Activated CD4-positive, CD25-positive, alpha-beta regulatory T cell treated with anti-CD3 and anti-CD28 coated beads, Interleukin-2, amount 50 U/mL, for 16 hours (primary cell): ENCODE results near the gene RALBP1.
"Not testable (repeated sequence)": the region's sequence is repeated elsewhere in the genome, so short reads cannot be mapped to it uniquely, and the experiment has no call there.

Source experiments
- DNase-seq: peaks from one replicate; pipeline ENCODE4 v3.0.0-alpha.2; 2020; ENCODE audit warnings: low read depth, low spot score

RALBP1 gene

DNA sequence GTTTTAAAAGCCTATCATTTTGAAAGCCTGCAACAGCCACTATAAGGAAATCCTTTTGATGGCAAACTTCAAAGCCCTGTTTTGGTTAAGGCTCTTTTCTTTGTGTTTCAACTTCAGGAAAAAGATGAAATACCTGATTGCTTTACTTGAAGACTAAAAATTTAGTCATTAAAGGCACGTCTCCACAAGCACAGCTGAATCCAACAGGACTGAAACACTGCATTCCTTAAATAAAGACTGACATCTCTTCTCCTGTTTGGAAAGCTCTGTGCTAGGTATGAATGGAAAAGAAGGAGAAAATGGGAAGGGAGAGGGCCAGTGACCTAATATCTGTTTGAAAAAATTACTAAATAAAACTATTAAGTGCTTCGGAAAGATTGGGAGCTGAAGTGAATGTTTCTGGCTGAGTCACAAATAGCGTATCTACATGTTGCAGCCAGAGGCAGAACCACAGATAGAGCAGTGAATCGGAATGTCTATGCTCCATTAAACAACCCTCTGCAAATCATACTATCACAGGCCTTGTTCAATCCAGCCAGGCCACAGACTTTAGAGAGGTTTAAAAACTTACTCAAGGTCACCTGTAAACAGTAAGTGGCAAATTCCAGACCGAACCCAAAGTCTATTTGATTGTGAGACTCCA is 21.1 kb upstream of the RALBP1 start:
- no peak for DNase-seq

DNA sequence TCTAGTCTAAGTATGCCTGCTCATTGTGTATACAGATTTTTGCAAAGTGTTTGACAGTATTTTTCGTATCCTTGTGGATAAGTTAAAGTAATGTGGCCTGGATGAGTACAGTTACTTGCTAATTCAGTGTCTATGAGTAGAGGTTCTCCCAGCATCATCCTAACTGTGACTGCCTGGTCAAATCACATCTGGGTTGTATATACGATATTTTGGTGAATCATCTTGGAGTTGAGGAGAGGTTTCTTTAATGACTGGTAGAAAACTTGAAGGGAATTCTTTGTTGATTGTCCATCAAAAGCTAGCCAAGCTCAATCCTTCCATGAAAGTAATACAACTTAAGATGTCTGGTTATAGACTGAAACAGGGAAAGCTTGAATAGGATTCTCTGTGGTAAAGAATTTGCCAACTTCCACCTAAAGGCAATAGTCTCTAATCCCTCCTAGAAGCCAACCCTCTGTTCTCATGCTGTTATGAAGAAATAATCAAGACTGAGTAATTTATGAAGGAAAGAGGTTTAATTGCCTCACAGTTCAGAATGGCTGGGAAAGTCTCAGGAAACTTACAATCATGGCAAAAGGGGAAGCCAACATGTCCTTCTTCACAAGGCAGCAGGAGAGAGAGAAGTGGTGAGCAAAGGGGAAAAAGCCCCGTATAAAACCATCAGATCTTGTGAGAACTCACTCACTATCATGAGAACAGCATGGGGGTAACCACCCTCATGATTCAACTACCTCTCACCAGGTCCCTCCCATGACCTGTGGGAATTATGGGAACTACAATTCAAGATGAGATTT is 19.4 kb upstream of the RALBP1 start:
- DNase-seq, result no peak

DNA sequence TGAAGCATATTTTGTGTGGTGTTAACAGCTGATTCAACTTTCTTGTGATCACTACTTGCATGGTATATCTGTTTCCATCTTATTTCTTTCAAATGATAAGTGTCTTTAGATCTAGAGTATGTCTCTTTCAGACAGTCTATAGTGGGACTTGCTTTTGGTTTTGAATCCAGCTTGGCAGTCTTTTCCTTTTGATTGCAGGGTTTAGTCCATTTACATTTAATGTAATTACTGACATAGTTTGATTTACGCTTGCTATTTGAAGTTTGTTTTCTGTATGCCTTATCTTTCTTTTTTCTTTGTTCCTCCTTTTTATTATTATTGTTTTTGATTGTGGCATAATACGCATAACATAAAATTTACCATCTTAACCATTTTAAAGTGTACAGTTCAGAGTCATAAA is 9.2 kb upstream of the RALBP1 start:
- no peak for DNase-seq

DNA sequence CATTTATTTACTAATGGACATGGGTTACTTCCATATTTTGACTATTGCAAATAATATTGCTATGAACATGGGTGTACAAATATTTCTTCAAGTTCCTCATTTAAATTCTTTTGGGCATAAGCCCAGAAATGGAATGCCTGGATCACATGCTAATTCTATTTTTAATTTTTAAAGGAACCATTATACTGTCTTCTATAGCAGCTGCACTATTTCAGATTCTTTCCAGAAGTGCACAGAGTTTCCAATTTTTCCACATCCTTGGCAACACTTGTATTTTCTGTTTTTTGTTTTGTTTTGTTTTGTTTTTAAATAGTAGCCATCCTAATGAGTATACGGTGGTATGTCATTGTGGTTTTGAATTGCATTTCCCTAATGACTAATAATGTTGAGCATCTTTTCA is 8.5 kb upstream of the RALBP1 start:
- DNase-seq, result no peak

DNA sequence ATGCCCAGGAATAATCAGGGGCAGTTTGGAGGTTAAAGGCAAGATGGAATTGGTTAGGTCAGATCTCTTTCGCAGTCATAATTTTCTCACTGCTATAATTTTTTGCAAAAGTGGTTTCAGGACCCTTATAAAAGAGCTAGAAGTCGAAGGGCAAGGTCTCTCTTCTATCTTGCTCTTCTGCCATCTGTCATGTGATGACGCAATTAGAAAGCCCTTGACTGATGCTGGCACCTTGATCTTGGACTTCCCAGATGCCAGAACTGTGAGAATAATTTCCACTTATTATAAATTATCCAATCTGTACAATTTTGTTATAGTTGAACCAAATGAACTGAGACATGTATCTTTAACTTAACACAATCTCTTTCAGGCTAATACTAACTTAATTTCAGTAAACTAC is 6.3 kb upstream of the RALBP1 start:
- DNase-seq, result no peak

DNA sequence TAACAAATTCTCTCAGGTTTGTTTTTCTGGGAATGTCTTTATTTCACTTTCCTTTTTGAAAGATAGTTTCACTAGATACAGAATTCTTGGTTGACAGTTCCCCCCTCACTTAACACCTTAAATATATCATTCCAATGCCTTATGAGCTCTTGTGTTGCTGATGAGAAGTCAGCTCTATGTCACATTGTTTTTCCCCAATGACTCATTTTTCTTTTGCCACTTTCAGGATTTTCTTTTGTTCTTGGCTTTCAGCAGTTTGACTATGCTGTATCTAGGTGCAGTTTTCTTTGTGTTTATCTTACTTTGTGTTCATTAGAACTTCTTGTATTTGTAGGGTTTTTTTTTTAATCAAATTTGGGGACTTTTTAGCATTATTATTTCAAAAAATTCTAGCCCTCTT is 5.6 kb upstream of the RALBP1 start:
- no peak for DNase-seq

DNA sequence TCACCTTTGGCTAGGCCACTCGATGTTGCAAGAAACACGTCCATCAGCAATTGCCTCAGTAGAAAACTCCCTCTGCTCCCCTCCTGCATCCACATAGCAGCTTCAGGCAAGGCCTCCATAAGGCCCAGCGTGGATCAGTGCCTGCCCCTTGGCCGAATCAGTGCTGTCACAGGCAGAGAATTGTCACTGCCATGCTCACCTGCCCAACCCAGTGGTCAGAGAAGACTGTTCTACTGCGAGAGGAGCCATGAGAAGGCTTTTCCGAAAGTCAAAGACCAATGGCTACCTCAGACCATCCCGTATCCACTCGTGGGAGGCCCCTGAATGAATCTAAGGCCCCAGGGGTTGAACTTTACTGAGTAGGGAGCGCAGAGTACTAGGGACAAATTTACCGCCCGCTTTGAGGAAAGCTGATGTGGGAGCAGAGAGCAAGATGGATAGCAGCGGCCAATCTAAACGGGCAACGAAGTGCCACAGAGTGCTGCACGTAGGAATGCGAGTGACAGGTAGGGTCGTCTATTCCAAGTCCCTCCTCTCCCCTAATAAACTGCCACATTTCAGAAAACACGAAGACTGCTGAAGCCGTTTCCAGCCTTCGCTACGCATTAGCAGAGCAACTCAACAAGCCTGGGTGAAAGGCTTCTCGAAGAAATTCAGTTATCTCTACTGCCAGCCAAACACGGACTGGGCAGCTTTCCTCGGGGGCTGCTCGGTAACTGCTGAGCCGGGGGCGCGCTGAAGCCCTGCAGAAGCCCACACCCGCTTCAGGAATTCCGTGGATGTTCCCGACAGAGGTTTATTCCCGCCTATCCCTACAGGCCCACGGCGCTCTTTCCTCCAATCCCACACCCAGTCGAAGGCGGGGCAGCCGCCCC is 968 bp upstream of the RALBP1 start:
- DNase-seq, result no peak

DNA sequence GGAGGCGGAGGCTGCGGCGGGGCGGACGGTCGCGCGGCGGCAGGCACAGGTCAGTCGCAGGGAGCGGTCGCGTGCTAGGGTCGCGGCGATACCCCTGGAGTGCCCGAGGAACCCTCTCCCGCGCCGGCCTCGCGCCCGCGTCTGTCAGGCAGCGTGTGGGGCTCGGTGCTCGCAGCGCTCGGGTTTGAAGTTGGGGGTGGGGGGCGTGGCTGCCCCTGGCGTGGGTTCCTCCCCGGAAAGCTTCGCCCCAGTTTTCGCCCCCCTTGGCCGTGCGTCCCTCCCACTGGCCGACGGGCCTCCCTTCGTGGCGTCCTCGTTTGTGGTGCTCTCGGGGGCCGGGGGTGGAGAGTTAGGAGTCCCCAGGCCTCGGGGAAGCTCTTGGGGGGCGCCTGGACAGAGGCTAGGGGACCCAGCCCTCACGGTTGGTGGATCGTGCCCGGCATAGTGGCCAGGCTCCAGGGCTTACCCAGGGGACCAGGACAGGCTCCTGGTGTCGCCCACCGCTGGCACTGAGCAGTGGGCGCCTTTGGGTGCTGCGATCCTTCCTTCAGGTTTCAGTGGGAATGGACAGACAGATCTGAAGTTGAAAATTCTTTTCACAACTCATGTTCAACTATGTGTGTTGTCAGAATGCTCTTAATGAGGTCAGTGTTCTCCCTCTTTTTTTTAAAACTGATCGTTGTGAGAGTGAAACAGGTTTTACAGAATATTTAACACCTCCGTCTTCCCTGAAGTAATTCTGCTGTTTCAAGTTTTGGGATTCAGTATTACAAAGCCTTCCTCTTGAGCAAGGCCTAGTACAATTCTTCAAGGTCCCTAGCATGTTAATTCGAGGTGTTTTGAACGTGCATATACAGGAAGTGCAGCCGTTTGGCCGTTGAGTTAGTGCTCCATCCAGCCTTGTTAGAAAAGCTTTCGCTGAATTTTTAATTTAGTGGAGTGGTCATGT is 604 bp downstream of the RALBP1 start:
- peak; percentile 20 for DNase-seq

DNA sequence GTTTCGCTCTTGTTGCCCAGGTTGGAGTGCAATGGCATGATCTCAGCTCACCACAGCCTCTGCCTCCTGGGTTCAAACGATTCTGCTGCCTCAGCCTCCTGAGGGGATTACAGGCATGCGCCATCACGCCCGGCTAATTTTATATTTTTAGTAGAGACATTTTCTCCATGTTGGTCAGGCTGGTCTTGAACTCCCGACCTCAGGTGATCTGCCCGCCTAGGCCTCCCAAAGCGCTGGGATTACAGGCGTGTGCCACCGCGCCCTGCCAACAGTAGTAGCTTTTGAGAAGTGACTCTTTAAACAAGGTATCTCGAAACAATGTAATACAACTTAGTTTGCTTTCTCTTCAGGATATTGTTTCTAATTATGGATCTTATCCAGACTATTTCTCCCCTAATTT is 1.6 kb downstream of the RALBP1 start:
- not testable (repeated sequence) for DNase-seq

DNA sequence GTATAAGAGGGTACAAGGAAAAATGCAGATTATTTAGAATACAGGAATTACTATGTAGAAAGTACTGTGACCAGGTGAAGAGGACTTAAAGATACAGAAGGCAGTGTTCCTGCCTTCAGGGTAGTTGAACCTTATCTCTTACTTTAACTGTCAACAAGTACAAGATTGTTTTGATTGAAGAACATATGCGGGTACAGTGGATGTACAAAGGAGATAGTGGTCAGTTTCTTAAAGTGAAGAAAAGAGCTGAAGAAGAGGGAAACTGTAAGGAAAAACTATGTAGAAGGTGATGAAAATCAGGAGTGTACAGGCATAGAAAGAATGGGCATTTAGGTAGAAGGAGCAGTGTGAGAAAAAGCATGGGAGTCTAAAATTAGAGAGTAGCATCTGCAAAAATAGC is 2.2 kb downstream of the RALBP1 start:
- no peak for DNase-seq

DNA sequence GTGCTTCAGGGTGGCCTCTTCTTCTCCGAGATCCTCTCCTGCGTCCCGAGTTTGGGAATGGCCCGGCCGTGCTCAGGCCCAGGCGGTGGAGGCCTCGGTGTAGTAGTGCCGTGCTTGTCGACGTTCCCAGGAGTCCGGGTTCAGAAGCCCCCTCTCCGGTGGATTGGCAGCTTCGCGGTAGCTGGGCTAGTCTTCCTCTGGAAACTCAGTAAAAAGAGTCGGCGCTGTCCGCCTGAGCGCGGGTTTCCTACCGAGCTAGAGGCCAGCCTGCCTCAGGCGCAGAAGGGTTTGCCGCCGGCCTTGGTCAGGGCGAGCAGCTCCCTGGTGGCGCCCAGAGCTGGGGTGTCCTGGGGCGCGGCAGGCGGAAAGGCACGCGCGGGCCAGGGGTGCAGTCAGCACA is 3.2 kb downstream of the RALBP1 start:
- no peak for DNase-seq

DNA sequence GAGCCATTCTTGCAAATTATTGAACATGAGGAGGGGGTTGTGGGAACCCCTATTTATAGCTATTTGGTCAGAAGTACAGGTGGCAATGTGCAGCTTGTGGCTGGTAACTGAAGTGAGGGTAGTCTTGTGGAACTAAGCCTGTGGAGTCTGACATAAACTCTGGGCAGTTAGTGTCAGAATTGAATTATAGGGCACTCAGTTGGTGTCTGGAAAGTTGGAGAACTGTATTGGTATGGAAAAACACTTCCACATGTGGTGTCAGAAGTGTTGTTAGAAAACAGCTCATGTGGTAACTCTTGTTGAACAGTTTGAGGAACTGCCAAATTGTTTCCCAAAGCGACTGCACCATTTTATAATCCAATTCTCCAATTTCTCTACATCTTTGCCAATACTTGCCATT is 7.5 kb downstream of the RALBP1 start:
- DNase-seq, result no peak

DNA sequence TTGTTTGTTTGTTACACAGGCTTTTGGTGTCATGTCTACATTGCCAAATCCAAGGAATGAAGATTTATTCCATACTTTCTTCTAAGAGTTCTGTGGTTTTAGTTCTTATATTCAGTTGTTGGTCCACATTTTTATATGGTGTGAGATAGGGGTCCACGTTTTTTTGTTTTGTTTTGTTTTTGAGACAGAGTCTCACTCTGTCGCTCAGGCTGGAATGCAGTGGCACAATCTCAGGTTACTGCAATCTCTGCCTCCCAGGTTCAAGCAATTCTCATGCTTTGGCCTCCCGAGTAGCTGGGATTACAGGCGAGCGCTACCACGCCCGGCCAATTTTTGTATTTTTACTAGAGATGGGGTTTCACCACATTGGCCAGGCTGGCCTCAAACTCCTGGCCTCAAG is 8.2 kb downstream of the RALBP1 start:
- DNase-seq, result no peak

DNA sequence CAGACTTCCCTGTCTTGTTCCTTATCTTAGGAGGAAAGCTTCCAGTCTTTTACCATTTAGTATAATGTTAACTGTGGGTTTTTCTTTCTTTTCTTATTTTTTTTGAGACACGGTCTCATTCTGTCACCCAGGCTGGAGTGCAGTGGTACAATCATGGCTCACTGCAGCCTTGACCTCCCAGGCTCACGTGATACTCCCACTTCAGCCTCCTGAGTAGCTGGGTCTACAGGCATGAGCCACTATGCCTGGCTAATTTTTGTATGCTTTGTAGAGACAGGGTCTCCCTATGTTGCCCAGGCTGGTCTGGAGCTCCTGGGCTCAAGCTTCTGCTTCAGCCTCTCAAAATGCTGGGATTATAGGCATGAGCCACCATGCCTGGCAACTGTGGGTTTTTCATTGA is 9.5 kb downstream of the RALBP1 start:
- DNase-seq, result not testable (repeated sequence)

DNA sequence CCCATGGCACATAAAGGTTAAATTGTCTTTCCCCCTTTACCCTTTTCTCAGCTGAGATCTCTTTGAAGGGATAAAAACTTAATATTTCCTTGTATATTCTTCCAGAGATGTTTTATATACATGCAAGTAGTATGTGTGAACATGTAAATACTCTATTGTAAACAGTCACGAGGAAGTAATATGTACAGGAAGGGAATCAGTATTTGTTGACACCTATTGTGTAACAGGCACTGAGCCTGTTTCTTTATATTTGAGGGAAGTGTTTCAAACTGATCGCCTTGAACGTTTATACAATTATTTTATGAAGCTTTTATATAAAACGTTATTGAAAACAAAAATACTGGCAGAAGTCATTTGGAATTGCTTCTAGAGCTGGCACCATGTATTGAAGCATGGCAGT is 13.2 kb downstream of the RALBP1 start:
- DNase-seq, result no peak

DNA sequence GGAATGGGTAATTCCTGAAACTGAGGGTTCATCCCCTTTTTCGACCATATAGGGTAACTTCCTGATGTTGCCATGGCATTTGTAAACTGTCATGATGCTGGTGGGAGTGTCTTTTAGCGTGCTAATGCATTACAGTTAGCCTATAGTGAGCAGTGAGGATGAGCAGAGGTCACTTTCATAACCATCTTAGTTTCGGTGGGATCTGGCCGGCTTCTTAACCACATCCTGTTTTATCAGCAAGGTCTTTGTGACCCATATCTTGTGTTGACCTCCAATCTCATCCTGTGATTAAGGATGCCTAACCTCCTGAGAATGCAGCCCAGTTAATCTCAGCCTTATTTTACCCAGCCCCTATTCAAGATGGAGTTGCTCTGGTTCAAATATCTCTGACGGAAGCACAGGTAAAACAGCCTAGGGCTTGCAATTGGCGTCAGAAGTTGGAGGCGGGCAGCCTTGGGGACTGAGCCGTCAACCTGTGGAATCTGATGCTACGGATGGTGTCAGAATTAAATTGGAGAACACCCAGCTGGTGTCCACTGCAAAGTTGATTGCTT is 19.5 kb downstream of the RALBP1 start:
- DNase-seq, result no peak

DNA sequence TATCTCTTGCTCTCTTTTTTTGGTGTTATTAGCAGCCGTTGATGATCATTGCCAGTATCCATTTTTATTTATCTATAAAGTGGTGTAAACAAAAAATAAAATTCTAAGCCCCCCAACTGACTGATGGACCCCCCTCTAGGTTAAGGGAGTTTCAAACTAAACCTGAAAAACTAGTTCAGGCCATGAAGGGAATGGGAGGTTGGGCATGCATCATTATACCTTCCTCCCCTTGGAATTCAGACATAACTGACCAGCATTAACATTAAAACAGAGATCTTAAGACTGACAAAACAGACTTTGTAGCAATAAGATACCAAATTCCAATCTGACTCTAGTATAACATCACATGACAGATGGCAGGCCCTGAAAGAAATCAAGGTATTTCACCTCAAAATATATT is 20.2 kb downstream of the RALBP1 start:
- DNase-seq, result no peak

DNA sequence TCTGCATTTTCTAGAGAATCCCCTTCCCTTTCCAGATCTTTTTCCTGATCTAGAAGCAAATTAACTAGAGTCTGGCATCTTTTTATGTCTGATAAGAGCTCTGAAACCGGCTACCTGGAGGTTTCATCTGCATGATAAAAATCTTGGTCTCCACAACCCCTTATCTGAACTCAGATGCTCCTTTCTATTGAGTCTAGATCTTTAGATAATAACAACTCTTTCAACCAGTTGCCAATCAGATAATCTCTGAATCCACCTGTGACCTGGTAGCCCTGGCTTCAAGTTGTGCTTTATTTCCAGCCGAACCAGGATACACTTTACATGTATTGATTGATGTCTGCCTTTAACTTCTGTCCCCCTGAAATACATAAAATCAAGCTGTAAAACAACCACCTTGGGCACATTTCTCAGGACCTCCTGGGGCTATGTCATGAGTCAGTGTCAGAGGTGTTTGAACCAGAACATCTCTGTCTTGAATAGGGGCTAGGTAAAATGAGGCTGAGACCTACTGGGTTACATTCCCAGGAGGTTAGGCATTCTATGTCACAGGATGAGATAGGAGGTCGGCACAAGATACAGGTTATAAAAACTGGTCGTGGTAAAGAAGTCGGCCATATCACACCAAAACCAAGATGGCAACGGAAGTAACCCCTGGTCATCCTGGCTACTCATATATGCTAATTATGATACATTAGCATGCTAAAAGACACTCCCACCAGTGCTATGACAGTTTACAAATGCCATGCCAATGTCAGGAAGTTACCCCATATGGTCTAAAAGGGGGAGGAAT is 20.8 kb downstream of the RALBP1 start:
- DNase-seq, result no peak

DNA sequence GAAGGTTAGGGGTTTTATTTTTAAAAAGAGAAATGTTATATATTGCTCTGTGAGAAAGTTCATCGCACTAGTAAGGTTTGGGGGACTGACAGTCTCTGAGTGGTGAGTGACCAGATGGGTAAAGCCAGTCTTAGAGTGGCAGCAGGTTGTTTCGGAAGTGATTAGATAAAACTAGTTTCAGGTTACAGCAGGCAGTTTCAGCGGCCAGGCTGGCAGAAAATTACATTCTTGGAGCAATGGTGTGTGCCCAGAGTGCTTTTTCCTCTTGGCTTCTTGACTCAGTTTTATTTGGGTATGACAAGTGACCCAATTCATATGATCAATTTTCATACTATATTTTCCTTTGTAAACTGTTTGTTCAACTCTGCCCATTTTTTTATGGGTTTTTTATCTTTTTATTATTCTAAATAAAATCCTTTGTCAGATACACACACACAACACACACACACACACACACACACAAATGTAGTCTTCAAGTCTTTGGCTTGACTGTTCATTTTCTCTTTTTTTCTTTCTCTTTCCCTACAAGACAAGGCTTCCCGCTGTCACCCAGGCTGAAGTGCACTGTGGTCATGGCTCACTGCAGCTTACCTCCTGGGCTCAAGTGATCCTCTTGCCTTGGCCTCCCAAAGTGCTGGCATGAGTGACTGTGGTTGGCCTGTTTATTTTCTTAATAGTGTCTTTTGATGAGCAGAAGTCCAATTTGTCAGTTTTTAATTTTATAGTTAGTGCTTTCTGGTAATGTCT is 30.9 kb downstream of the RALBP1 start:
- no peak for DNase-seq
